Effector memory CD8-positive, alpha-beta T cell (primary cell): Measurements from ENCODE around the gene UAP1L1.
A peak's percentile ranks its signal among the peaks of the same experiment; 100 is the strongest.

Source experiments
- ATAC-seq: fragments of 150-1000 bp; cut with Tn5 transposase; replicated peaks from 2 replicates; pipeline ENCODE4 v1.10.0; 2021; ENCODE audit warnings: mild to moderate bottlenecking, moderate library complexity
- DNase-seq, 3 experiments: peaks; one replicate each; pipeline ENCODE4 v3.0.0; 2021
- H3K27ac Mint-ChIP-seq, 2 donors: one replicate each; pipeline ENCODE4 v1.8.0; 2022; ENCODE audit warnings: mild to moderate bottlenecking in 2 of 2, mixed read lengths in 2 of 2, moderate library complexity in 2 of 2
- H3K27me3 Mint-ChIP-seq, 2 donors: one replicate each; pipeline ENCODE4 v1.8.0; 2022; ENCODE audit warnings: mixed read lengths in 2 of 2
- H3K36me3 Mint-ChIP-seq: one replicate; pipeline ENCODE4 v1.8.0; 2022; ENCODE audit warnings: mild to moderate bottlenecking, moderate library complexity, mixed read lengths; ENCODE audit not compliant: insufficient read depth
- H3K4me1 Mint-ChIP-seq, 2 donors: one replicate each; pipeline ENCODE4 v1.8.0; 2022; ENCODE audit warnings: low read depth in 2 of 2, mixed read lengths in 2 of 2
- H3K4me3 Mint-ChIP-seq, 2 donors: one replicate each; pipeline ENCODE4 v1.8.0; 2022; ENCODE audit warnings: mild to moderate bottlenecking in 2 of 2, mixed read lengths in 2 of 2, moderate library complexity in 2 of 2
- H3K9me3 Mint-ChIP-seq, 2 donors: one replicate each; pipeline ENCODE4 v1.8.0; 2022; ENCODE audit warnings: mixed read lengths in 2 of 2

Gene UAP1L1

DNA sequence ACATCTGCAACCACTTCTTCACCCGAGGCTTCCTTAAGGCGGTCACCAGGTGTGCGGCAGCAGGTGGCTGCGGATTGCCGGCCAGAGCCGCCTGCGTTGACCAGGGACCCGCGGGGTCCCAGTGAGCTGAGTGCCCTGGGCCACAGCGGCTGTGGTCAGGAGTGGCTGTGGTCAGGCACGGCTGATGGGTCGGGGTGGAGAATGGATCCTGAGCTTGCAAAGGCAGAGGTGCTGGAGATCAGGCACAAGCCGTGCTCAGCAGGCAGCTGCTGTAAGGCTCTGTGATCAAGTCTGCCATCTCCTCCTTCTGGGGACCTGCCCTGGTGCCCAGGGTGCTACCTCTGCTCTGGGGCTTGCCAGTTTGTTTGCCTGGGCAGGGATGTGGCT lies 2.1 kb downstream of the UAP1L1 start:
- no peak for DNase-seq
- ATAC-seq, result no peak
- peaks cover 3% of the 10 kb centered on the region for H3K36me3 Mint-ChIP-seq
- no peaks in the 10 kb centered on the region for H3K9me3 Mint-ChIP-seq
- peak overlapping the region; percentile 20 to 33 for H3K4me3 Mint-ChIP-seq
- peak overlapping the region in 1 of 2 donors; percentile 15 for H3K27ac Mint-ChIP-seq
- H3K4me1 Mint-ChIP-seq, result peaks cover 0 to 2% of the 10 kb centered on the region in 2 donors
- H3K27me3 Mint-ChIP-seq, result no peaks in the 10 kb centered on the region

DNA sequence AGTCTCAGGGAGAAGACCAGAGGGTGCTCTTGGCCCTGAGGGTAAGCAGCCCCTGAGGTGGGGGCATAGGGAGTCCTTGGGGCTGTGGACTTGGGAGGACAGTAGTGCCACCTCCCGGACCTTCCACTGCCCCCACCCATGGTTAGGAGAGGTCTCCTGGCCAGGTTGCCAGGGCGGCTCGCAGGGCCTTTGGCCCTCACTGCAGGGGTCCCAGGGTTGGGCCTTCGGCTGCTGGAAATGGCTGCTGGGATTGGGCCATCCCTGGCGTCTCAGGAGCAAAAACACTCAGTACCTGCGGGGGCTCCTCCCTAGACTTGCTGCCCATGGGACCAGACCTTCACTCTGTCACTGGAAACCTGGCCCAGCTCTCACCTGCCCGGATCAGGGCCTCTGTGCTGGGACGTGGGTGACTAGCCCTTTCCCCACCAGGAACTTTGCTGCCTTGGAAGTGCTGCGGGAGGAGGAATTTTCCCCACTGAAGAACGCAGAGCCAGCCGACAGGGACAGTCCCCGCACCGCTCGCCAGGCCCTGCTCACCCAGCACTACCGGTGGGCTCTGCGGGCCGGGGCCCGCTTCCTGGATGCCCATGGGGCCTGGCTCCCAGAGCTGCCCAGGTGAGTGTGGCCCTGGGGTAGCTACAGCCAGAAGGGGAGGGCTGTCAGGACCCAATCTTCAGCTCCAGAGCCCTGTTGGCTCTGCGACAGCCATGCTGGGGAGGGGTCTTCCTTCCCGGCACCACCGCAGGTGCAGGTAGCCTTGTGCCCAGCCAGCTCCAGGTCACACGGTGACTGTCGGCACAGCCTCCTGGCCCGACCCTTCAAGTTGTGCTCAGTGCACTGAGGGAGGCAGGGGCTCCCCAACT lies 3.2 kb downstream of the UAP1L1 start:
- Mint-ChIP-seq H3K4me1 (peaks cover 1 to 4% of the 10 kb centered on the region in 2 donors), H3K9me3 (no peaks in the 10 kb centered on the region), H3K27me3 (no peaks in the 10 kb centered on the region), H3K27ac (no peak overlapping the region), H3K36me3 (peaks cover 5% of the 10 kb centered on the region), H3K4me3 (no peak overlapping the region)
- DNase-seq (no peak), ATAC-seq (no peak)

DNA sequence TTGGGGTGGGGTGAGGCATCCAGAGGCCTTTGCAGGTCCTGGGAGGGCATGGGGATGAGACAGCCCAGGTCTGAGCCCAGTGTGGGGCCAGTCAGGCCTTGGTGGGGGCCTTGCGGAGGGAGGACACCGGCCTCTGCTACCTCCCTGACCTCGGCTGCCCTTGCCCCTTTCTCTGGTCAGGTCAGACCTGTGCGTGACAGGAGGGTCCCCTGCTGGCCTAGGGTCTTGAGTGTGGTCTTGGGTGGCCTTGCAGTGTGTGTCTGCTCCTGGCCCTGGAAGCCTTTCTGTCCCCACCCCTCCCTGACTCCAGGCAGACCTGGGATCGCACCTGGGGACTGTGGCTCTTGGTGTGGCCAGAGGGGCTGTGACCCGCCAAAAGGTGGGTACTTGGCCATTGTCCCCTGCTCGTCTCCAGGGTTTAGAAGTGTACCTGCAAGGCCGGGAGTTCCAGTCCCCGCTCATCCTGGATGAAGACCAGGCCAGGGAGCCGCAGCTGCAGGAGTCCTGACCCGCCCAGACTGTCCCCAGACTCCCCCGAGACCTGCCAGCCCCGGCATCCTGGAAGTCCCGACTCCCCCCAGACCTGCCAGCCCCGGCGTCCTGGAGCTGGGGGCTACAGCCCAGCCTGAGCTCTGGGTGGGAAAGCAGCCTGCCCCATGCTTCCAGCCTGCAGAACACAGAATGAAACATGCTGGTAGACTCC lies 5.1 kb downstream of the UAP1L1 start:
- peaks cover 14% of the 10 kb centered on the region for H3K36me3 Mint-ChIP-seq
- no peak for DNase-seq
- no peaks in the 10 kb centered on the region for H3K27me3 Mint-ChIP-seq
- ATAC-seq, result no peak
- H3K9me3 Mint-ChIP-seq, result no peaks in the 10 kb centered on the region
- peaks cover 6 to 9% of the 10 kb centered on the region in 2 donors for H3K4me1 Mint-ChIP-seq
- no peak overlapping the region for H3K4me3 Mint-ChIP-seq
- H3K27ac Mint-ChIP-seq, result no peak overlapping the region

- Mint-ChIP-seq H3K27me3 (no peaks in the 10 kb centered on the region), H3K4me1 (peaks cover 10 to 15% of the 10 kb centered on the region in 2 donors), H3K36me3 (peaks cover 14% of the 10 kb centered on the region), H3K27ac (no peak overlapping the region), H3K4me3 (no peak overlapping the region), H3K9me3 (no peaks in the 10 kb centered on the region)
- DNase-seq (no peak), ATAC-seq (no peak)
These were observed 5.6 kb downstream of the UAP1L1 start for GRCh38 chr9:137082925-137083290.

- Mint-ChIP-seq H3K9me3 (no peaks in the 10 kb centered on the region), H3K4me1 (peaks cover 16 to 19% of the 10 kb centered on the region in 2 donors), H3K27ac (no peak overlapping the region), H3K27me3 (no peaks in the 10 kb centered on the region), H3K4me3 (no peak overlapping the region), H3K36me3 (peaks cover 19% of the 10 kb centered on the region)
- no peak for DNase-seq
- no peak for ATAC-seq
These were observed 6.2 kb downstream of the UAP1L1 start for GRCh38 chr9:137083394-137084004.

DNA sequence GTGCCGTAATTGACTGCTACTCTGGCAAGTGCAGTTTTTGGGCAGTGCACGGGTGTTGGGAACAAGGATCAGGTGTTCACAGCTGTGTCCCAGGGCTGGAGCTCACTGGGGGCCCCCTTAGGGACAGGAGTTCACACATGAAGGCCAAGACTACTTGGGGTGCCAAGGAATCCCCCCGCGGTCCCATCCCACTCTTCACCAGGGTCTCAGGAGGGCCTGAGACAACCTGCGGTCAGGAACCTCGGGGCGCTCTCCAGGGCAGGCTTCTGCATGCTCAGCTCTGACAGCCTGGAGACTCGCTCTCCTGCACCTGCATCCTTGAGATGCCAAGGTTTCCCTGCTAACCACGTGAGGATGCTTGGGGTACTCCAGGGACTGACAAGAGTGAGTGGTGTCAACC lies 7.2 kb downstream of the UAP1L1 start:
- no peak for ATAC-seq
- Mint-ChIP-seq H3K27me3 (no peaks in the 10 kb centered on the region), H3K9me3 (no peaks in the 10 kb centered on the region), H3K36me3 (peaks cover 24% of the 10 kb centered on the region), H3K27ac (no peak overlapping the region), H3K4me1 (peaks cover 23 to 24% of the 10 kb centered on the region in 2 donors), H3K4me3 (no peak overlapping the region)
- DNase-seq, result no peak

- peak in 1 of 3 experiments; percentile 17 for DNase-seq
- Mint-ChIP-seq H3K36me3 (peaks cover 28% of the 10 kb centered on the region), H3K4me3 (peak overlapping the region; percentile 90 to 93), H3K27me3 (no peaks in the 10 kb centered on the region), H3K4me1 (peaks cover 24 to 26% of the 10 kb centered on the region in 2 donors), H3K27ac (peak overlapping the region; percentile 90 to 94), H3K9me3 (no peaks in the 10 kb centered on the region)
- ATAC-seq, result peak; percentile 3
These were observed 8.7 kb downstream of the UAP1L1 start for GRCh38 chr9:137085920-137086530.

DNA sequence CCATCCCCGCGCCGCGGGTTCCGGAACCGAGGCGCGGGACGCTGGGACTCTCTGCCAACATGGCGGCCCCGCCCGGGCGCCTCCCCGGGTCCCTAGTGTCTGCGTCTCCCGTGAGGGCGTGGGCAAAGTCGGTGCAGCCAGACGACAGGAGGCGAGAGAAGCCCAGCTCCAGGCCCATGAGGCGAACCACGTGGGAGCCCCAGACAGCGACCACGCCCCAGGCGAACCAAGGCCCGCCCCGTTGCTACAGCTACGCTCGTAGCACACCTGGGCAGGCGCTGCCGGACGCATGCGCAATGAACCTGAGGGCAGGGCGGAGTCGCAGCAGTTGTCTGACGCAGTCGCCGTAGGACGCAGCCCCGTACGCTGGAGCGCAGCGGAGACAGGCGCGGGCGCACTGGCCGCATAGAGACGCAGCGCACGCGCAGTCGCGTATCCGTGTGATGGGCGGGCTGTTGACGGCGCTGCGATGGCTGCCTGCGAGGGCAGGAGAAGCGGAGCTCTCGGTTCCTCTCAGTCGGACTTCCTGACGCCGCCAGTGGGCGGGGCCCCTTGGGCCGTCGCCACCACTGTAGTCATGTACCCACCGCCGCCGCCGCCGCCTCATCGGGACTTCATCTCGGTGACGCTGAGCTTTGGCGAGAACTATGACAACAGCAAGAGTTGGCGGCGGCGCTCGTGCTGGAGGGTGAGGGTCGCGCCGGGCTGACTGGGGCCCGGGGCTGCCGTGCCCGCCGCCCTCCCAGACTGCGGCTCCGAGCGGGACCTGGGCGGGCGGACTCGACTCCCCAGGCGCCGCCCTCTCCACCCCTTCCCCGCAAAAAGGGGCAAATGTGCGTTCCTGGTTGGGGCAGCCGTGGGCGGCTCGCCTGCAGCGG lies 9.5 kb downstream of the UAP1L1 start, which contains the start of gene MAN1B1:
MAN1B1 (plus strand) TSS at position 455 of the 878 bp plus-strand sequence; CDS start at position 470, 15 bp downstream.
- peaks cover 34% of the 10 kb centered on the region for H3K36me3 Mint-ChIP-seq
- ATAC-seq, result peak; percentile 76
- H3K27me3 Mint-ChIP-seq, result no peaks in the 10 kb centered on the region
- peak within 1 kb of the TSS; percentile 90 to 94 for H3K27ac Mint-ChIP-seq
- no peaks in the 10 kb centered on the region for H3K9me3 Mint-ChIP-seq
- H3K4me3 Mint-ChIP-seq, result peak within 1 kb of the TSS; percentile 90 to 93
- peaks cover 24 to 28% of the 10 kb centered on the region in 2 donors for H3K4me1 Mint-ChIP-seq
- peak; percentile 97 to 99 (median 98) for DNase-seq

DNA sequence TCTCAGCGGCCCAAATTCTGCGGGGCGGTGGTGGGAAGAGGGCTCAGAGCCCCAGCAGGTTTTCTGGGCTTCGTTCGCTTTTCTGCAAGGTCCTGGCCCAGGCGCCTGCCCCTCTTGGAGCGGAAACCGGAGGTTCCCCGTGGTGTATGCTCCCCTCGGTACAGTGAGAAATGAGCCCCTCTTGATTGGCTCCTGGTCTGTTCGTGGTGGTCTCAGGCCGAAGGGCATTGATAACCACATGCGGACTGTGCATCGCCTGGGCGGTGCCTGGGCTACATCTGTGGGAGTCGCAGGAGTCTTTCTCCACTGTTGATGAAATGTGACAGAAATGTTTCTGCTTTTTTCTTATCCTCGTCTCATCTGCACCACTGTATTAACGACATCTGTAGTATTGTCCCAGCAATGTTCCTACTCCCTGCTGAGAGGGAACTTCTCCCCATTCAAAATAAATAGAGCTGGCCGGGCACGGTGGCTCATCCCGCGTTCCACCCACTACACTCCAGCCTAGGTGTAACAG lies 10.2 kb downstream of the UAP1L1 start:
- DNase-seq, result no peak
- no peak for ATAC-seq

DNA sequence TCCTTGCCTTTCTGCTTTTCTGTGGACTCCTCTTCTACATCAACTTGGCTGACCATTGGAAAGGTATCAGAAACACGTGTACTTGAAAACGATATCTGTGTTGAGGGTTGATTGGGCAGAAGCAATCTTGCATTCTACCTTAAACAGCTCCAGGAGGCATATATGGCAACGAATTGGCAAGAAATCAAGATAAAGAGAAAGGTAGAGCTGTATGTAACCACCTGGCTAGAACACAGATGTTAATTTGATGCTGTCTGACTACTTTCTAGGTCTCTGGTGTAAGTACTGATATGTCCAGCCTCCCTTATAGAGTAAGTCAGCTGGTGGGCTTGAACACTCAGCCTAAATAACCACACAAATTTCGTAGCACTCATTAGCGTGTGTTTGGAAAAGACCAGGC lies 10.8 kb downstream of the UAP1L1 start:
- no peaks in the 10 kb centered on the region for H3K9me3 Mint-ChIP-seq

More for the DNA sequence above, 10.2 kb downstream of the UAP1L1 start:
- H3K27ac Mint-ChIP-seq, result peak overlapping the region; percentile 83
- H3K36me3 Mint-ChIP-seq, result peaks cover 35% of the 10 kb centered on the region
- H3K9me3 Mint-ChIP-seq, result no peaks in the 10 kb centered on the region
- H3K4me1 Mint-ChIP-seq, result peaks cover 24 to 28% of the 10 kb centered on the region in 2 donors
- no peaks in the 10 kb centered on the region for H3K27me3 Mint-ChIP-seq
- peak overlapping the region; percentile 79 to 80 for H3K4me3 Mint-ChIP-seq

DNA sequence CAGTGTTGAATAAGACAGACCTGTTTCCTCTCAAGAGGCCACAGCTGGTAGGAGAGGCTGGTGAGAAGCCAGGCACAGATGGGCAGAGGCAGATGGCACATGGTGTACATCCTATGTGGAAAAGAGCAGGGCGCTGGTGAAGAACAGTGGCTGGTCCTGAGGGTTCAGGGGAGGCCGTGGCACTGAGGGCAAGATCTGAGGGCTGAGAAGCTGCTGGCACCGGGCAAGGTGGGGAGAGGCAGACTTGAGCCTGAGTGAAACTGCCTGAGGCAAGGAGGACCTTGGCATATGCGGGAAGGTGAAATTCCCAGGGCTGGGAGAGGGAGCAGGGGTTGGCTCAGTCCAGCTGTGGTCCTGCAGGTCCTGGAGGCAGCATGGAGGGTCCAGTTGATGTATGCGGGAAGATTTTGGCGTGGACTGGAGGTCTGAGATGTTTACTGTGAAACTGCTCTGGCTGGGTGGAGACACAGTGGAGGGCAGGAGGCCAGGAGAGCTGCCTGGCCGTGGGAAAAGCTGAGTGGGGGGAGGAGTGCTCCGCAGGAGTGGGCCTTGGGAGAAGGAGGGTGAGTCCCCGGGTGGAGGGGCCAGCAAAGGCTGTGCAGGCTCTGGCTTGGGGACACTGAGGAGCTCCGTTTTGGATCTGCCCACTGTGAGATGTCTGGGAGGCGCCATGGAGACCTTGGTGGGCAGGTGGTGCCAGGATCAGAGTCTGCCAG lies 12.1 kb downstream of the UAP1L1 start:
- H3K4me1 Mint-ChIP-seq, result peaks cover 26 to 28% of the 10 kb centered on the region in 2 donors
- ATAC-seq, result no peak
- no peaks in the 10 kb centered on the region for H3K27me3 Mint-ChIP-seq
- no peak overlapping the region for H3K4me3 Mint-ChIP-seq
- H3K36me3 Mint-ChIP-seq, result peaks cover 38% of the 10 kb centered on the region
- H3K27ac Mint-ChIP-seq, result peak overlapping the region in 1 of 2 donors; percentile 50
- DNase-seq, result no peak
- H3K9me3 Mint-ChIP-seq, result no peaks in the 10 kb centered on the region

More for the DNA sequence above, 10.8 kb downstream of the UAP1L1 start:
- Mint-ChIP-seq H3K36me3 (peaks cover 38% of the 10 kb centered on the region), H3K27ac (peak overlapping the region; percentile 83), H3K4me1 (peaks cover 24 to 28% of the 10 kb centered on the region in 2 donors), H3K27me3 (no peaks in the 10 kb centered on the region), H3K4me3 (peak overlapping the region; percentile 79 to 80)
- ATAC-seq, result no peak
- no peak for DNase-seq
